ENCODE measurements around the gene PRLR.

DNA sequence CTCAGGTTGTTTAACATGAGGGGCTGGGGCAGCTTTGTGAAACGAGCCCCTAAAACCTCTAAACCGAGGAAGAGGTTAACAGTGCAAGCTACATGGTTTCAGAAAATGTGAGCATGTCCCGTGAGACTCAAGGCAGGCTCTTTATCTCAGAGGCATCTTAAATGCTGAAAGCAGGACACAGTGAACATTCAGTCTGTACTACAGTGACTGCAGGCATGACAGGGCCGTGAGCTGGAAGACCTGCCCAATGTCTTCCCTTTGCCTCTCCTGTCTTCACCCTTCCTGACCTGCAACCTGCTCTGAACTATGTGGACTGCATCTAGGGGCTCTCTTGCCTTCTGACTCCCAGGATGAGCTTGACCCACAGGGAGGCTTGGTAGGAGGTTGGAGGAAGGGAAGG, 58.3 kb downstream of the PRLR start:
- TF ChIP-seq, protein P1, sequence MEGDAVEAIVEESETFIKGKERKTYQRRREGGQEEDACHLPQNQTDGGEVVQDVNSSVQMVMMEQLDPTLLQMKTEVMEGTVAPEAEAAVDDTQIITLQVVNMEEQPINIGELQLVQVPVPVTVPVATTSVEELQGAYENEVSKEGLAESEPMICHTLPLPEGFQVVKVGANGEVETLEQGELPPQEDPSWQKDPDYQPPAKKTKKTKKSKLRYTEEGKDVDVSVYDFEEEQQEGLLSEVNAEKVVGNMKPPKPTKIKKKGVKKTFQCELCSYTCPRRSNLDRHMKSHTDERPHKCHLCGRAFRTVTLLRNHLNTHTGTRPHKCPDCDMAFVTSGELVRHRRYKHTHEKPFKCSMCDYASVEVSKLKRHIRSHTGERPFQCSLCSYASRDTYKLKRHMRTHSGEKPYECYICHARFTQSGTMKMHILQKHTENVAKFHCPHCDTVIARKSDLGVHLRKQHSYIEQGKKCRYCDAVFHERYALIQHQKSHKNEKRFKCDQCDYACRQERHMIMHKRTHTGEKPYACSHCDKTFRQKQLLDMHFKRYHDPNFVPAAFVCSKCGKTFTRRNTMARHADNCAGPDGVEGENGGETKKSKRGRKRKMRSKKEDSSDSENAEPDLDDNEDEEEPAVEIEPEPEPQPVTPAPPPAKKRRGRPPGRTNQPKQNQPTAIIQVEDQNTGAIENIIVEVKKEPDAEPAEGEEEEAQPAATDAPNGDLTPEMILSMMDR (IDR thresholded peaks at IDR 0.05): no peak
- no peak for TF ChIP-seq POLR2A (IDR thresholded peaks at IDR 0.05)

Data from Peyer's patch (tissue), 4 donors.